Fibroblast of lung (primary cell): ENCODE results near the gene DKKL1. TPM values are rescaled to one million over a fixed set of nuclear protein-coding genes. Genes with fewer than 3 reads are reported as not detected.

Experiments used
- DNase-seq, 2 donors: peaks; one replicate each; pipeline versions ENCODE4 v3.0.0 to v3.0.0-alpha.2; 2010; ENCODE audit warnings: low read depth in 2 of 2
- H2AFZ ChIP-seq: 2 replicates; pipeline ENCODE4 v1.5.1; 2012; ENCODE audit warnings: low read length, control low read depth, inconsistent platforms
- H3K27ac ChIP-seq: 2 replicates; pipeline ENCODE4 v1.5.1; 2011; ENCODE audit warnings: low read length, control low read depth; ENCODE audit not compliant: insufficient read depth
- H3K27me3 ChIP-seq: 2 replicates; pipeline ENCODE4 v1.5.1; 2011; ENCODE audit warnings: mild to moderate bottlenecking, low read length; ENCODE audit not compliant: control insufficient read depth, insufficient read depth
- H3K36me3 ChIP-seq: 2 replicates; pipeline ENCODE4 v1.5.1; 2011; ENCODE audit warnings: low read length; ENCODE audit not compliant: control insufficient read depth, insufficient read depth
- H3K4me1 ChIP-seq: 2 replicates; pipeline ENCODE4 v1.5.1; 2011; ENCODE audit warnings: low read length; ENCODE audit not compliant: control insufficient read depth, insufficient read depth; ENCODE audit errors: extremely low read depth
- H3K4me2 ChIP-seq: 2 replicates; pipeline ENCODE4 v1.5.1; 2011; ENCODE audit warnings: low read length, control low read depth; ENCODE audit not compliant: insufficient read depth; ENCODE audit errors: extremely low read depth
- H3K4me3 ChIP-seq, 4 experiments: fragments of 200-600 bp in 1 of 4; sonication (generic) in 1 of 4; replicated peaks in 1 of 4; 2 replicates each; pipeline ENCODE4 v1.5.1; 2011 to 2016; ENCODE audit warnings: low read length in 4 of 4, low read depth in 3 of 4, mild to moderate bottlenecking in 3 of 4, control low read depth in 2 of 4, inconsistent platforms in 1 of 4, mixed read lengths in 1 of 4; ENCODE audit not compliant: insufficient read depth in 1 of 4; ENCODE audit errors: control extremely low read depth in 1 of 4
- H3K79me2 ChIP-seq: 2 replicates; pipeline ENCODE4 v1.5.1; 2012; ENCODE audit warnings: mild to moderate bottlenecking, low read length, inconsistent platforms; ENCODE audit not compliant: control insufficient read depth, insufficient read depth
- H3K9ac ChIP-seq: 2 replicates; pipeline ENCODE4 v1.5.1; 2011; ENCODE audit warnings: mild to moderate bottlenecking, low read length, control low read depth; ENCODE audit not compliant: insufficient read depth
- H3K9me3 ChIP-seq: 2 replicates; pipeline ENCODE4 v1.5.1; 2012; ENCODE audit warnings: low read depth, low read length; ENCODE audit not compliant: control insufficient read depth, insufficient read depth
- H4K20me1 ChIP-seq: 2 replicates; pipeline ENCODE4 v1.5.1; 2011; ENCODE audit warnings: low read length; ENCODE audit not compliant: control insufficient read depth, insufficient read depth; ENCODE audit errors: extremely low read depth
- CTCF ChIP-seq, 2 donors: IDR thresholded peaks in 1 of 2; conservative IDR thresholded peaks in 1 of 2; 1 replicate in 1 of 2; 2 replicates in 1 of 2; pipeline ENCODE4 v1.5.1; 2011 to 2012; ENCODE audit warnings: low read length in 2 of 2, control low read depth in 1 of 2, inconsistent platforms in 1 of 2, low read depth in 1 of 2, mild to moderate bottlenecking in 1 of 2
- EZH2 ChIP-seq: IDR thresholded peaks from 2 replicates; pipeline ENCODE4 v1.5.1; 2012; ENCODE audit warnings: low read length, control low read depth, mild to moderate bottlenecking; ENCODE audit errors: missing control alignments
- polyA plus RNA-seq, 2 donors: library from polyadenylated mRNA; depleted of rRNA in 1 of 2; stranded (reverse) in 1 of 2; unstranded in 1 of 2; fragments of >200 nt; gene quantifications; 2 replicates each; pipeline ENCODE4 v1.2.1, GENCODE V29; 2011 to 2012; ENCODE audit warnings: missing spikeins in 1 of 2
- total RNA-seq: library from RNA; depleted of rRNA; stranded (reverse); fragments of >200 nt; gene quantifications from 2 replicates; pipeline ENCODE4 v1.2.1, GENCODE V29; 2014

The DKKL1 gene
- total and polyA plus RNA-seq, 2 donors (not counting 1 experiment from before 2014, with no cell fraction given), result 0.19 TPM; not detected in 1

DNA sequence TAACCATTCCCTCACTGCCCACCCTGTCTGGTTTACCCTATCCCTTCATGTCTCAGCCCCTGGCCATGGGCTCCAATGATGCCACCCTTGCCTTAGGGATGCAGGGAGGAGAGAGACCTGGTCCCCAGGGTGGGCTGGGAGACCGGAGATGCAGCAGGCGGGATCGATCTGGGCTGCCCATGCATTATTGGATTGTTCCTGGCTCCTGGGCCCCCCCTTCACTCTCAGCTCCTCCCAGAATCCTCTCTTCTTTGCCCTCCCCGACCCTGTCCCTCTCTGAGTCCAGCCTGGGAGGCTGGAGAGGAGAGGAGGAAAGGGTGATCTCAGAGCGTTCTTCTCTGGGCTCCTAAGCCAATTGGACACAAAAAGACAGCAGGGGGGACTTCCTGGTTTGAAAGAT, 30.2 kb downstream of the DKKL1 start:
- H3K36me3 ChIP-seq, result no peaks in the 10 kb centered on the region
- no peaks in the 10 kb centered on the region for H3K9me3 ChIP-seq
- no peaks in the 10 kb centered on the region for H3K79me2 ChIP-seq
- no peak overlapping the region for H3K4me2 ChIP-seq
- H2AFZ ChIP-seq, result no peak overlapping the region
- H4K20me1 ChIP-seq, result no peaks in the 10 kb centered on the region
- TF ChIP-seq EZH2 (no peak), CTCF (conservative IDR thresholded peaks at IDR 0.05 in 1 of 2, IDR thresholded peaks at IDR 0.05 in 1 of 2; ENCODE audit: low read depth in 1 of 2, low read length in 2 of 2) (no peak)
- peaks cover 9% of the 10 kb centered on the region for H3K27me3 ChIP-seq
- no peaks in the 10 kb centered on the region for H3K4me1 ChIP-seq
- no peak overlapping the region for H3K27ac ChIP-seq
- H3K9ac ChIP-seq, result no peak overlapping the region
- DNase-seq, result no peak
- H3K4me3 ChIP-seq, result no peak overlapping the region

- Histone ChIP-seq H3K79me2 (no peaks in the 10 kb centered on the region), H3K9ac (no peak overlapping the region), H3K4me1 (no peaks in the 10 kb centered on the region), H3K36me3 (no peaks in the 10 kb centered on the region), H3K27me3 (peaks cover 12% of the 10 kb centered on the region), H3K27ac (no peak overlapping the region), H3K4me3 (no peak overlapping the region), H3K4me2 (no peak overlapping the region), H2AFZ (no peak overlapping the region), H4K20me1 (no peaks in the 10 kb centered on the region), H3K9me3 (no peaks in the 10 kb centered on the region)
- no peak for DNase-seq
- TF ChIP-seq CTCF (conservative IDR thresholded peaks at IDR 0.05 in 1 of 2, IDR thresholded peaks at IDR 0.05 in 1 of 2; ENCODE audit: low read depth in 1 of 2, low read length in 2 of 2) (no peak), EZH2 (no peak)
Observed at GRCh38 chr19:49395581-49396407, 32.1 kb downstream of the DKKL1 start.

- Histone ChIP-seq H4K20me1 (no peaks in the 10 kb centered on the region), H2AFZ (no peak overlapping the region), H3K9me3 (no peaks in the 10 kb centered on the region), H3K9ac (no peak overlapping the region), H3K4me2 (no peak overlapping the region), H3K27me3 (peaks cover 8% of the 10 kb centered on the region), H3K79me2 (no peaks in the 10 kb centered on the region), H3K4me1 (no peaks in the 10 kb centered on the region), H3K4me3 (no peak overlapping the region), H3K27ac (no peak overlapping the region), H3K36me3 (no peaks in the 10 kb centered on the region)
- TF ChIP-seq CTCF (conservative IDR thresholded peaks at IDR 0.05 in 1 of 2, IDR thresholded peaks at IDR 0.05 in 1 of 2; ENCODE audit: low read depth in 1 of 2, low read length in 2 of 2) (no peak), EZH2 (no peak)
- no peak for DNase-seq
Observed at GRCh38 chr19:49396738-49397505, 33.2 kb downstream of the DKKL1 start.
